ENCODE results near the gene LMF1. TPM values are rescaled to one million over a fixed set of nuclear protein-coding genes. Genes with fewer than 3 reads are reported as not detected.

LMF1 gene
- polyA plus RNA-seq, 1 donor, result 18.7 TPM

DNA sequence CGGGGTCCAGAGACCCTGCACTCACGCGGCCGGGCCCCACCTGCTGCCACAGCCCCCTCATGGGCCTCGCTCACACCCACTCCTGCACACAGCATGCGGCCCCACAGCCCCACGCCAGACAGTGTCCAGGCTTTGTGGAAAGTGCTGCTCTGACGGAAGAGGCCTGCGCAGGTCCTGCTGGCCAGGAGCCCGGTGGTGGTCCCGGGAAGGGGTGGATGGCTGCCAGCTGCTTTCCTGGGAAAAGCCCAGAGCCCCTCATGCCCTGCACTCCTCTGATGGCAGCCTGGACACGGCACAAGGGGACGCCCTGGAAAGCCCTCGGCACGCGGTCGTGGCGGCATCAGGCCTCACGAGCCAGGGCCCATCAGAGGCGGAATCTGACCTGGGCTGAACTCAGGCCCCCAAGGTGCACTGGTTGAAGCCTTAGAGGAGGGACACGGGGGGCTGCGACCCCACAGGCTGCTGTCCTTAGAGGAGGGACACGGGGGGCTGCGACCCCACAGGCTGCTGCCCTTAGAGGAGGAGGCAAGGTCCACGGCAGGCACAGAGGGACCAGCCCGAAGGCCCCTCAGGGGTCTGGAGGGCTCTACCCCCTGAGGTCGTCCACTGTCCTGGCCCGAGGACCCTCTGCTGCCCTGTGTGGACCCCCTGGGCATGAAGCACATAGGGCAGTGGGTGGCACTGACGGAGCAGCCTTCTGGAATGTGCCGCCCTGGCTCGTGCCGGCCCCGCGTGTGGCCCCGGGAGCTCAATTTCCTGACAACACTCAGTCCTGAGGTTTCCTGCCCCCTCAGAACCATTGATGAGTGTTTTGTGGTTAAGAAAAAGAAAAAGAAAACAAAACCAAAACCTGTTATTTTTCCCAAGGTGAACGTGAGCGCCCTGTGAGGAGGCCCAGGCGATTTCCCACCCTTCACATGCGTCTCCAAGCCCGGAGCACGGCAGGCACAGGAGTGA is 32.9 kb upstream of the LMF1 start:
- no peak for DNase-seq

DNA sequence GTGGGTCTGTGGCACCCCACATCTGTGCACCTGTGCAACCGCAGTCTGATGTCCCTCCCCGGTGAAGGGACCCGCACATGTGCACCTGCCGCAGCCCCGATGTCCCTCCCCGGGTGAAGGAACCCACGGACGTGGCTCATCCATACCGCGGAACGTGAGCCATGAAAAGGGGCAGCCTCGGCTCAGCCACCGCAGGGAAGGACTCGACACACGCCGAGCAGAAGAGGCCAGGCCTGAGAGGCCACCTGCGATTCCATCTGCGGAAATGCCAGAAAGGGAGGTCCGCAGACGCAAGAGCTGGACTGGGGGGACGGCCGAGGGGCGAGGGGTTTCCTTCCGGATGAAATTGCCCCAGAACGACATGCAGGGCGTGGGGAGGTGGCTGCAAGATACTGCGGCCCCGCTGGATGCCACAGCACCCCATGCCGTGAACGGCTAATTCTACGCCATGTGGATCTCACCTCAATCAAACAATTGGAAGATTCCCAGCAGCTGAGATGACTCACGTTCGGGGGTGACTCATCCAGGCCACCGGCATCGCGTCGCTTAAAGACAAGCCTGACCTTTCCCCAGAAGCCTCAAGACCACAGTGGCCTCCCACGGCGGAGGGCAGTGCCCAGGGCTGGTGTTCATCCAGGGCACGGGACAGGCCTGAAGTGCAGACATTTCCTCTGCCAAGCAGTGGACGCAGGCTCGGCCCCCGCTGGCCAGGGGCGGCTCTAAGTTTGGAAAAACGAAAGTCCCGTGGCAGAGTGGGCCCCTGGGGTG is 31.8 kb upstream of the LMF1 start:
- DNase-seq, result no peak

DNA sequence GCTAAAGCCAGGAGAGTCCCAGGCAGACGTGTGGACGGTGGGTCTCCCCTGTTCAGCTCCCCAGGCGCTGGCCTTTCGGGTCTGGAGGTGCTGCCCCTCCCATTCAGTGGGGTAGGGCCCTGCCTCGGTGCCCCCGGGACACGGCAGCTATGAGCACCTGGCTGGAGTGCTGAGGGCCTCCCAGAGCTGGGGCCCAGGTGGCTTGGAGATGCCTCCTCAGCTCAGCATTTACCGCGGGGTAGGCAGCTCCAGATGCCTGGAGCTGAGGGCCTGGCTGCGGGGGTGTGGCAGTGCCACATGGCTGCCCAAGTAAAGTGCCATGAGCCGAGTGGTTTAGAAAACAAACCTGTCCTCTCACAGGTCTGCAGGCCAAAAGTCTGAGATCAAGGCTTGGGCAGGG is 30.3 kb upstream of the LMF1 start:
- DNase-seq, result no peak

DNA sequence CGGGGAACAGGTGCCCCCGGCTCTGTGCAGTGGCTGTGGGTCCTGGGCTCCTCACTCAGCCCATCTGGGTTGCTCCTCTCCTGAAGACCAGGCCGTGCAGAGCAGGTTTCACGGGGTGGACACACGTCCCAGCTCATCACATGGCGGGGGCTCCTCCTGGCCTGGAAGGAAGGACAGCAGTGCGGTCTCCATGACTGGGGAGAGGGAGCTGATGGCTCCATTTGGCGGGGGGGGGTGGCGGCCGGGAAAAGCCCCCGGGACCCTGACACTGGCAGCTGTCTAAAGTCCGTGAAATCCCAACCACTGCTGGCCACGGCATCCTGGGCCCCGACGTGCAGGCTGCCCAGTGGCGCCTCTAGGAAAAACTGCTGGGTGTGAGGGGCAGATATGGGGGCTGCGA is 29.8 kb upstream of the LMF1 start:
- DNase-seq, result no peak

DNA sequence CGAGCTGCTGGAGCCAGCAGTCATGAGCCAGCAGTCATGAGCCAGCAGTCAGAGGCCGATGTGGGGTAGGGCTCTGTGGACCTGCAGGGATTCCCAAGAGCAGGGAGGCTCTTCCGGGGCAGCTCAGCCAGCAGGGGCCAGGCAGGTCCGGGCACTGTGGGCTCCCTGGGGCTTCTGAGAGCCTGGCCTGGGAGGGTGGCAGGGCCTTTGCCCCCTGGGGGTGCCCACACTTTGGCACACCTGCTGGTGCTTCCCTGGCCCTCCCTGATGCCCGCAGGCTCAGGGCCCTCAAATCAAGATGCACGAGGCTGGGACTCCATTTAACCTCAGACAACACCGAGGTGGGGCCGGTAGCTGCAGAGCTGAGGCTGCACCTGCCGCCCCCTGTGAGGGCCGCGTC is 28.9 kb upstream of the LMF1 start:
- DNase-seq, result no peak

DNA sequence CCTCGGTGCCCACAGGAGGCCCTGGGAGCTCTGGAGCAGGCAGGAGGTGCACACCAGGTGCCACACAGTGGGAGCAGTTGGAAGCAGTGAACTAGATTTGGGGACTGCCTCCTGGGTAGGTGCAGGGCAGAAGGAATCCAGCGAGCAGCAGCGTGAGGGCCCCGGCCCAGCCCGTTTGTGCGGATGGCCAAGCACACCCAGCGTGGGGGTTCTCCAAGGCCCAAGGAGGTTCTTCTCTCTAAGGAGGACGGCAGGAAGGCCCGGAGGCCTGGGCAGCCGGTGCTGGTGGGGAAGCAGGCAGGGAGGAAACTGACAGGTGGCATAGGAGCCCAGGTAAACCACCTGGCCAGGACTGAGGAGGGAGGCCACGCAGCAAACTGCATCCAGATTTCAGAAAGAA is 27.8 kb upstream of the LMF1 start:
- DNase-seq, result no peak

DNA sequence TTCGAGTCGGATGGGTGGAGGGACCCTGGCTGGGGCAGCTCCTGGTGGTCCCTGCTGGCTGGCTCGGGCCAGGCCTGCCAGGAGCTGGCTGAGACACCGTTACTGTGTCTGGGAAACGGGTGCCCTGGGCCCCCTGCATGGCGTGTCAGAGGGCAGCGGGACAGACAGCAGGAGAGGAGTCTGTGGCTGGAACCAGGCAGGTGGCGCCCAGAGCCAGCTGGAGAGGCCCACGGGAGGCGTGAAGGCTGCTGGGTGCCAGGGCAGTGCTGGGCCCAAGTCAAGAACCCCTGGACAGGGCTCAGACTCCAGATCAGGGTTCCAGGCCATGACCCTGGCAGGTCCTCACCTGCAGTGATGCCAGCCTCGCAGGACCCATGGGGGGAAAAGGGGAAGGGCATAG is 27.4 kb upstream of the LMF1 start:
- DNase-seq, result no peak

DNA sequence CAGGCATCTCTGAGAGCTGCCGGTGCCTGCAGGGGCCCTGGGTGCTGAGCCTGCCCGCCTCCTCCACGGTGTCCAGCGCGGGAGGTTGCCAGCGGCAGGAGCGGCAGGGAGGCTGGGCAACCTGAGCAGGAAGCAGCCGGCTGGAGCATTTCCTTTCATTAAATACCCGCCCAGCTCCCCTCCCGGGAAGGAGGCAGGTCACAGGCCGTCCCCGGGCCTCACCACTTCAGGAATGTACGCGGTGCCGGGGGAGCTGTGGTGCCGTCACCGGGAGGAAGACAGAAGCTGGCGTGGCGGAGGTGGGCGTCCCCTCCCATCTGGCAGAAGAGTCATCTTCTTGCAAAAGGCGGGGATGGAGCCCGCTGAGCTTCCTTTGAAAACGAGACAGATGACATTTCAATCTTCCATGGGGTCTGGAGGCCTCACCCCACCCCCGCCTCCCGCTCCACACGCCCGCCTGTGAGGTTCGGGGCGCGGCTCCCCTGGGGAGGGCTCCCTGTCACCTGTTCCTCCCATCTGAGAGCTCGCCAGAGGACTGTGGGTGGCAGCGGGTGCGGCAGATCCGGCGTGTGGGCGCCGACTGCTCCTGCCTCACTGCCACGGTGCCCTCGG is 26.8 kb upstream of the LMF1 start:
- DNase-seq, result peak; percentile 81

DNA sequence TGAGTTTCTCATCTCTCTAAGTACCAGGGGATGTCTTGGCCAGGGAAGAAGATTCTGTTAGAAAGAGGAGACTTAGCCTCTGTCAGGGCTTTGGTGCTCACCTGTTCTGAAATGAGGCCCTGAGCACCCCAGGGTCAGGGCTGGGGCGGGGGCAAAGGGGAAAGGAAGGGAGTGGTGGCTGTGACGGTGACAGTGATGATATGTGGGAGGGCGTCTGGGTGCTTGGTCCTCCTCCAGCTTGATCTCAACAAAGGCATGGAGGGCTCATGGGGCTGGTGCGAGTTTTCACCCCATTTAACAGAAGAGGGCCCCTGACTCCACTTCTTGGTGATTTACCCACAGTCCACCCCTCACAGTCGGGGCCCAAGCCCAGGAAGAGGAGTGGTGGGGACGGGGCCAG is 25.9 kb upstream of the LMF1 start:
- DNase-seq, result no peak

DNA sequence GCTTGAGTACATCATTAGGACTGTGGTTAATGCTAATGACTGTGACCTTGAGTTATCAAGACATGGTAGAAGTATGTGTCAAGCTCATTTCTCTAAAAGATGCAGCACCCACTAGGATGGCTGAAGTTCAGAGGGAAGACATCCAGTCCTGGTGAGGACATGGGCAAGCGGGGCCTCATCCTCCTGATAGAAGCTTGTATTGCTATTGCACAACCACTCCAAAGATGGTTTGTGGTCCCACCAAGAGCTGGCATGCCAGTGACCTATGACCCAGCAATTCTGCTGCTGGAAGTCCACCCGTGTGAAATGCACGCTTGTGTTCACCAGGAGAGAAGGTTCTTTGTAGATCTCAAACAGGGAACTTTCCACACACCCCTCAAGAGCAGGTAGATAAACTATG is 25.0 kb upstream of the LMF1 start:
- no peak for DNase-seq

DNA sequence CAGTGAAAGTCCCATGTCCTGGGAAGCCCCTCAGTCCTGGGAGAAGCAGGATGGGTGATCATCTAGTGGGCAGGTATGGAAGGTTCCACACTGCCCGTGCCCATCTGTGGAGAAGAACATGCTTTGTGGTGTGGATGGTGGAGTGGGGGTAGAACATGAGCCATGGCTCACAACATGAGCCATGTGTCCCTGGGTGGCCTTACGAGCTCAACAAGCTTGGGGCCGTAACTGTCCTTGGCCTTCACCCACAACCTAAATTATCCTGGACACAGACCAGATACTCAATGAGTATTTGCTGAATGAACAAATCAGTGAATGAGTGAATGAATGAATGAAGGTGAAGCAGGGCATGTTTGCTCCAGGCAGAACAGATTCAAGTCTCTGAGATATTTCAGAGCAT is 24.3 kb upstream of the LMF1 start:
- no peak for DNase-seq

DNA sequence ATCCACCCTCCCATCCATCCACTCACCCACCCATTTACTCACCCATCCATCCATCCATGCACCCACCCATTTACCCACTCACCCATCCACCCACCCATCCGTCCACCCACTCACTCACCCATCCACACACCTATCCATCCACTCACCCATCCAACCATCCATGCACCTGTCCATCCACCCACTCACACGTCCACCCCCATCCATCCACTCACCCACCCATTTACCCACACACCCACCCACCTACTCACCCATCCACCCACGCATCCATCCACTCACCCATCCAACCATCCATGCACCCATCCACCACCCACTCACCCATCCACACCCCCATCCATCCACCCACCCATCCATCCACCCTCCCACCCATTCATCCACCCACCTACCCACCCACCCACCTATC is 22.9 kb upstream of the LMF1 start:
- no peak for DNase-seq

DNA sequence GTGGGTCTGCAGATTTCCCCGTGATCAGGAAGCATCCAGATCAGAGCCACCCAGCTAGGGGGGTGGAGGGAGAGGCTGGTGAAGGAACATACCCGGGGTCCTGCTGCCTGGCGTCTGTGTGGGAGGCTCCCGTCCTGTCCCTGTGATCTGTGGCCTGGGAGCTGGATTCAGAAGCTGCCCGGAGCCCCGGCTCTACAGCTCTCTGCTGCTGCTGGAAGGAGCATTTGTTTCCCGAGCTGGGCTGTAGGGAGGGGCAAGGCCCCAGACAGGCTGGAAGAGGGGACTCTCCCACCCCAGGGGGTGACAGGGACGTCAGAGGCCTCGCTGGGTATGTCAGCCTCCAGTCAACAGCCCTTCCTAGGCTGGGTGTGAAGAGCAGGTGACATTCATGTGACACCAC is 21.0 kb upstream of the LMF1 start:
- DNase-seq, result no peak

DNA sequence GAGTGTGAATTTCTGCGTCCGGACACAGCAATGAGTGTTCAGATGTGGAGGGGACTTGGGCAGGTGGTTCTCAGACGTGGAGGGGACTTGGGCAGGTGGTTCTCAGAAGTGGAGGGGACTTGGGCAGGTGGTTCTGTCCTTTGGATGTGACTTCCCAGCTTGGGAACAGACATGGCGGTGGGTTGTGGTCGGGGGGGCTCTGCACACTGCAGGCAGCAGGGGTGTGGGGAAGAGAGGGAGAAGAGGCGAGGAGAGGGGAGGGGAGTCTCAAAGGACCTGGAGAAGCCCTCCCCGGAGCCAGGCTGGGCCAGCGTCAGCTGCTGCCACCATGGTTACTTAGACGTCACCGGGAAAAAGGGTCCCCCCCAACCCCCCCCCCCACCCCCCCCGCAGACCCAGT is 20.6 kb upstream of the LMF1 start:
- DNase-seq, result no peak

DNA sequence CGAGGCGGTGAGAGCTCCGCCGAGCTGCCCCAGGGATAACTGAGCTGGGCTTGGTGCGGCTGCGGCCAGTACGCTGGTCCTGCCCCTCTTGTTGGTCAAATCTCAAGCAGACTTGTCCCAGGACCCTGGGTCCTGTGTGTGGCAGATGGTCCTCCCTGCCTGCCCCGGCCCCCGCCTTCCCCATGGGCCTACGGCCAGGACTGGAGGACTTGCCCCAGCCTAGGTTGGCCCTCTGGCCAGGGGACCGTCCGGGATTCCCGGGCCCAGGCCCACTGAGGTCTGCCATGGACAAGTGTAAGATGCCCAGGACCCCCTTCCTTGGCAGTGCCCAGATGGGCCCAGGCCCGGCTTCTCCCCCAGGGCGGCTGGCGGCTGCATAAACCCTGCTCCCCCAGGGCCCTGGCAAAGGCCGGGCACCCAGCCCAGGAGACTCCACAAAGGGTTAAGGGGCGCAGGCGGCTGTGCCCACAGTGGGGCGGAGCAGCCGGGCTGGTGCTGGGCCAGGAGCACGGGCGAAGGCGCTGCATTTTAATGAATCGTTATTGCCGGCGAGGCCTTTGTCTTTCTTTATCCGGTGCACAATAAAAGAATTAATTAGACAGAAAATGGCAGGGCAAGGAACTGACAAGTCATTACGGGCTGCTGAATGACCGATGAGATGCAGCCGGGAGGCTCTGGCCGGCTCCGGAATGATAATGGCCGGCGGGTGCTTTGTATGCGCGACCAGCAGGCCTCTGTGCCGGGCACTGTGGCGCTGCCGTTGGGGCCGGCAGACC is 19.9 kb upstream of the LMF1 start:
- no peak for DNase-seq

DNA sequence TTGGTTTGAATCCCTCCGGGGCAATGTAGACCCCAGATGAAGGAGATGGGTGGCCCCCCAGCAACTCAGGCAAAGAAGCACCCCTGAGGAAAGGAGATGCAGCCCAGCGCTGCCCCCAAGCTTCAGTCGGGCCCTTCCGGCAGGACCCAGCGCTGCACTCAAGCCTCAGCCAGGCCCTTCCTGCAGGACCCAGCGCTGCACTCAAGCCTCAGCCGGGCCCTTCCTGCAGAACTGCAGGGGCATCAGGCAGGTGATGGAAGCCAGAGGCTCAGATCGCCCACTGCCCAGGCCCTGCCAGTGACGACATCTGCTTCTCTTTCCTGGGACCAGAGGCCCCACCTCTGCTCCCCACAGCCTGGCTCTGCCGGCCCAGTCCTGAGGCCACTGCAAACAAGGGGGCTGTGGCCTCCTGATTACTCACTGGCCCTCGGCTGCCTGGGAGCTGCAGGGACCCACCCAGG is 18.6 kb upstream of the LMF1 start:
- DNase-seq, result no peak

DNA sequence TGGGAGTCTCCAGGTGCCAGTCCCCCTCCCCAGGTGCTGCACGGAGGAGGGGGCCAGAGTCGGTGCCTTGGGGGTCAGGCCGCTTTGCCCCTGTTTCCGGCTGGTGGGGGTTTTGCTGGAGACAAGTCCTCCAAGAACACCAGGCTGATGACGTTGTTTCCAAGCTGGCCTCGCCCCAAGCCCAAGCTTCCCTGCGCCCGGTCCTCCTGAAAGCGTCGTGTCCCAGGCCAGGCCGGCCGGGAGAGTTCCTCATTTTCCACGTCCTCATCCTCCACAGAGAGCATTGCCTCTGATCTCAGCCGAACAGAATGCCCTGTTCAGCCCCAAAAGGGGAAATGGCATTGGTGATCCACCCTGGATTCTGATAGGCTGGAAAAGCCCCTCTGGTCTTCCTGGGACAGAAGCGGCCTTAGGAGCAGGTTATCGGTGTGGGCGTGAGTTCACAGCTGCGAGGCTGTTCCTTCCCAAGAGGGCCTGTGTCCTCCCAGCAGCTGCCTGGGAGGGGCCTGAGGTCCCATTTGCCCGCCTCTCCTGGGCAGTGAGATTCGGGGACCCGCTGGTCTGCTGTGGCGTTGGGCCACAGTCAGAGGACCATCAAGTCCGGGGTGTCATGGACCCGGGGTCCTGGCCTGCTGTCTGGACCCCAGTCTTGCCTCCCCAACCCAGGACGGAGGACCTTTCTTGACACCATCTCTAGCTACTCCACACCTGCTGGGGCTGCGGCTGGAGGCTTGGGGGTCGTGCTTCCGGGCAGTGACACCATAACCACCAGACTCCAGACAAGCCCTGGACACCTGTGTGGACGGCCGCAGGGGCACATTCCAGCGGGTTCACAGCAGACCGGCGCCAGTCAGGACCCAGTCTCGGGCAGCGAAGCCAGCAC is 17.9 kb upstream of the LMF1 start:
- no peak for DNase-seq

DNA sequence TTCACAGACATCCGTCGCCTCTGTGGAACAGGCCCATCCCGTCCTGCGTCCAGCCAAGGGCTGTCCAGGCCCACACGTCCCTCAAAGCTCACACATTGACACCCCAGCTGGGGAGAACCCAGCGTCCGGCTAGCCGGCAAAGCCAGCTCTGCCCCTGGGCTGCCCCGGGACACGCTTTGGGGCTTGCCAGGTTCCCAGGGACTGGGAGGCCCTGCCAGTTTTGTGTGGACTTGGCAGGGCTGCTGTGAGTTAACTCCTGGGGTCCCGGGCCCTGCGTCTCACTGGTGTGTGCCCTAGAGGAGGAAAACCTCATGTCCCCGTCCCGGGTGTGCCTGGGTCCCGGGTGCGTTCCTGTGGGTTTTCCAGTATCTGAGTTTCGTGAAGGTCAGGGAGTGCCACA is 17.1 kb upstream of the LMF1 start:
- DNase-seq, result no peak

DNA sequence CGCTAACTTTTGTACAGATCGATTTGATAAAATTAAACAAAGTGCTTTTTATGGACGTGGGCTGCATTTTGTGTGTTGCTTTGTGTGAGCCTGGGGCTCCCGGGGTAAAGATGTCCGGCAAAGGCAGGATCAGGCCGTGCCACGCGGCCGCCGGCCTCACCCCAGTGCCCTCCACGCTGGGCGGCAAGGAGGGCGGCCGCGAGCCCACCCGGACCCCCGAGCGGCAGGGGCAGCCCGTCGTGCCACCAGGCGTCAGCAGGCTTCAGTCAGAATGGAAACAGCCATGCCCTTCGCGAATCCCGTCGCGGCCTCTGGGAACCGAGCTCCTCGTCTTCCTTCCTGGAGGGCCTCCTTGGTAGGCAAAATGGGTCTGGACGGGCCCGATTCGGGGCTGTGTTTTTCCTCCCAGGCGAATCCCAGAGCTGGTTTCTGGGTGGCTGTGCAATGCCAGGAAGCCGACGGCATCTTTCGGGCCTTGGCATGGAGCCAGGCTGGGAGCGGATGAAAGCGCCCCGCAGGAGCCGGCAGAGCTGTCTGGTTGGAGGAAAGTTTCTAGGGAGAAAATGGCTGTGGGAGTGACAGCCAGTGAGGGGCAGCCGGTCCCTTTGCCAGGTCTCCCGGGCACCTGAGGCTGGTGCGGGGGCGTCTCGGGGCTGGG is 16.3 kb upstream of the LMF1 start:
- DNase-seq, result no peak

DNA sequence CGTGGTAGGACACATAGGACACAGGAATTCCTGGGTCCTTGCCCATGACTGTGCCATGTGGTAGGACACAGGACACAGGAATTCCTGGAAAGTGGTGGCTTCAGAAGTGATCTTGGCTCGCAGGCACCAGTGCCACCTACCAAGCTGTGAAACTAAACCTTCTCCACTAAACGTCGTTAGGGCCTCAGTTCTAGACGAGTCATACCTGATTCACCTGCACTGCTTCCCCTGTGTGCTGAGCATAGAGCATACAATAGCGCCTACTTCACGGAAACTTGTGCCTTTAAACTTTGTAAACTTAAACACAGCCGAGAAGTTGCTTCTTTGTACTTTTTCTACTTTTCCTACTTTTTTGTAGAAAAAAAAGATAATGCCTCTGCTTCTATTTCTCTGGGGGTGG is 15.6 kb upstream of the LMF1 start:
- no peak for DNase-seq
